IPS-18c (cell line): Measurements from ENCODE around the gene TUBD1.
"Not testable (repeated sequence)": the region's sequence is repeated elsewhere in the genome, so short reads cannot be mapped to it uniquely, and the experiment has no call there.

Experiments used
- H3K4me3 ChIP-seq: 2 replicates; pipeline ENCODE4 v1.7.0; 2013; ENCODE audit warnings: low read depth, mild to moderate bottlenecking, low read length, moderate library complexity; ENCODE audit not compliant: insufficient read depth
- H3K9me3 ChIP-seq: one replicate; pipeline ENCODE4 v1.6.1; 2013; ENCODE audit warnings: mild to moderate bottlenecking, low read length, moderate library complexity; ENCODE audit not compliant: control insufficient read depth, insufficient read depth

TUBD1 gene, protein sequence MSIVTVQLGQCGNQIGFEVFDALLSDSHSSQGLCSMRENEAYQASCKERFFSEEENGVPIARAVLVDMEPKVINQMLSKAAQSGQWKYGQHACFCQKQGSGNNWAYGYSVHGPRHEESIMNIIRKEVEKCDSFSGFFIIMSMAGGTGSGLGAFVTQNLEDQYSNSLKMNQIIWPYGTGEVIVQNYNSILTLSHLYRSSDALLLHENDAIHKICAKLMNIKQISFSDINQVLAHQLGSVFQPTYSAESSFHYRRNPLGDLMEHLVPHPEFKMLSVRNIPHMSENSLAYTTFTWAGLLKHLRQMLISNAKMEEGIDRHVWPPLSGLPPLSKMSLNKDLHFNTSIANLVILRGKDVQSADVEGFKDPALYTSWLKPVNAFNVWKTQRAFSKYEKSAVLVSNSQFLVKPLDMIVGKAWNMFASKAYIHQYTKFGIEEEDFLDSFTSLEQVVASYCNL

DNA sequence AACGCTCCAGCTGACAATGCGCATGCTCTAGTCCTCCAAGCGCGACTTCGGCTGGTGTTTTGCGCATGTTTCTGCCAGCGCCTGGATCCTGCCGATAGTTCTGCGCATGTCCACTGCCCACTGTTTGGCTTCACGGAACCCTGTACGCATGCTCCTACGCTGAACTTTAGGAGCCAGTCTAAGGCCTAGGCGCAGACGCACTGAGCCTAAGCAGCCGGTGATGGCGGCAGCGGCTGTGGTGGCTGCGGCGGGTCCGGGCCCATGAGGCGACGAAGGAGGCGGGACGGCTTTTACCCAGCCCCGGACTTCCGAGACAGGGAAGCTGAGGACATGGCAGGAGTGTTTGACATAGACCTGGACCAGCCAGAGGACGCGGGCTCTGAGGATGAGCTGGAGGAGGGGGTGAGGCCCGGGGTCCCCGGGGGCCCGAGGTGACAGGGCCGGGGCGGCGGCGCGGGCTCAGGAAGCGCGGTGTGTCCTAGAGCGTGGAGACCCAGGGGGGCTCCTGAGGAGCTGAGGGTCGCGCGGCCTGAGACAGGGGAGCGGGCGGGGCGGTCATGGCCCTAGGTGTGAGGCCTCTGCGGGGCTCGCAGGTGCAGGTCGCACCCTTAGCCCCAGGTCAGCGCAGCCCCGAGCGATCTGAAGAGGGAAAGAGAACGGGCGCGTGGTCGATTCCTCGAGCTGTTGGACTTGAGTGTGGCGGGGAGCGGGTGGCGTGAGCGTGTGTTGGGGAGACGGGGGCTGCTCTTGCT, at the start of gene TUBD1, which contains the start of gene RPS6KB1:
Gene TUBD1 (minus strand): TSS at position 20 of the 752 bp plus-strand sequence. CDS start 1,941 bp downstream, outside the sequence.
Gene RPS6KB1 (plus strand): TSS at position 198 of the 752 bp plus-strand sequence. CDS start 64 bp downstream, at position 262.
- H3K4me3 ChIP-seq = peak within 1 kb of the TSS; percentile 84

GRCh38 chr17:59941131-59941530, 48.4 kb upstream of the TUBD1 start:
- H3K4me3 ChIP-seq = no peak overlapping the region
- H3K9me3 ChIP-seq = no peaks in the 10 kb centered on the region

More for the DNA sequence above, at the start of gene TUBD1, which contains the start of gene RPS6KB1:
- H3K9me3 ChIP-seq = no peaks in the 10 kb centered on the region

DNA sequence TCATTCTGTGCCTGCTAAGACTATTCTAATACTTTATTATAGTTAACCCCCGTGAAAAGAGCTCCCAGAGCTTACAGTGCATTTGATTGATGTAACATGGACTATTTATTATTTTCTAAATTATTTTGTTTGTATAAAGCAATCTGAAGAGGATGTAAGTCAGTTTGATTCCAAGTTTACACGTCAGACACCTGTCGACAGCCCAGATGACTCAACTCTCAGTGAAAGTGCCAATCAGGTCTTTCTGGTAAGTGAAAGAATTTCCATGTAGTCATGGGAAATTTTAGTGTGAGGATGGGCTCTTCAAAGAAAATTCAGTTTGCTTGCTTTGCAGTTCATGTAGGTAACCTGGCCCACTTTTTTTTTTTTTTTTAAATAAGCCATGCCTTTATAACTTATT, 48.0 kb upstream of the TUBD1 start:
- not testable (repeated sequence) for H3K4me3 ChIP-seq, H3K9me3 ChIP-seq

GRCh38 chr17:59933317-59933716, 40.6 kb upstream of the TUBD1 start:
- not testable (repeated sequence) for H3K4me3 ChIP-seq, H3K9me3 ChIP-seq

- not testable (repeated sequence) for H3K4me3 ChIP-seq
Observed at GRCh38 chr17:59930768-59931167, 38.0 kb upstream of the TUBD1 start.

DNA sequence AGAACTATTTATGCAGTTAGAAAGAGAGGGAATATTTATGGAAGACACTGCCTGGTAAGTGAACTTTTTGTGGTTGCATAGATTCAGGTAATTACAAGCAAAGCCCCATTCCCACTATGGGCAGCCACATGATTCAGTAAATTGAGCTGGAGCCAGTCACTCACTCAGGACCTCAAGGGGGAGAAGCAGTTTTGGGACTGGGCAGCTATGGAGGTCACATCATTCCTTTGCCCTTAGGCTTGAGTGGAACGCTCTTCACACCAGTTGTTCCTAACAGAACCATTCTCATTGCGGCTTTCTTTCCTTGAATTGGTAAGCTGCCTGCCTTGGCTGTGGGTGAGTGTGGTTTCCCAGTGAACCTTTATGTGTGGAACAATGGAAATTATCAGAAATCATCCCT, 37.4 kb upstream of the TUBD1 start:
- H3K9me3 ChIP-seq, H3K4me3 ChIP-seq: not testable (repeated sequence)

More at GRCh38 chr17:59930768-59931167, 38.0 kb upstream of the TUBD1 start:
- not testable (repeated sequence) for H3K9me3 ChIP-seq

- not testable (repeated sequence) for H3K9me3 ChIP-seq, H3K4me3 ChIP-seq
Observed at GRCh38 chr17:59920637-59921036, 27.9 kb upstream of the TUBD1 start.

GRCh38 chr17:59916446-59916845, 23.7 kb upstream of the TUBD1 start:
- Histone ChIP-seq H3K9me3 (no peaks in the 10 kb centered on the region), H3K4me3 (no peak overlapping the region)

- Histone ChIP-seq H3K9me3 (no peaks in the 10 kb centered on the region), H3K4me3 (no peak overlapping the region)
Observed at GRCh38 chr17:59914274-59914854, 21.6 kb upstream of the TUBD1 start.

DNA sequence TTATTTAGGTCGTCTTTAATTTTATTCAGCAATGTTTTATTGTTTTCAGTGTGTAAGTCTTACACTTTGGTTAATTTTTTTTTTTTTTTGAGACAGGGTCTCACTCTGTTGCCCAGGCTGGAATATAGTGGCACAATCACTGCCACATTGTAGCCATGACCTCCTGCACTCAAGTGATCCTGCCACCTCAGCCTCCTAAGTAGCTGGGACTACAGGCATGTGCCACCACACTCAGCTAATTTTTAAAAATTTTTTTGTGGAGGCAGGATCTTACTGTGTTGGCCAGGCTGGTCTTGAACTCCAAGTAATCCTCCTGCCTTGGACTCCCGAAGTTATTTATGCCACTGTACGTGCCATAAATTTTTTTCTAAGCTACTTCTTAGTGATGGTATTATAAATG, 14.7 kb upstream of the TUBD1 start:
- Histone ChIP-seq H3K9me3 (no peaks in the 10 kb centered on the region), H3K4me3 (no peak overlapping the region)

DNA sequence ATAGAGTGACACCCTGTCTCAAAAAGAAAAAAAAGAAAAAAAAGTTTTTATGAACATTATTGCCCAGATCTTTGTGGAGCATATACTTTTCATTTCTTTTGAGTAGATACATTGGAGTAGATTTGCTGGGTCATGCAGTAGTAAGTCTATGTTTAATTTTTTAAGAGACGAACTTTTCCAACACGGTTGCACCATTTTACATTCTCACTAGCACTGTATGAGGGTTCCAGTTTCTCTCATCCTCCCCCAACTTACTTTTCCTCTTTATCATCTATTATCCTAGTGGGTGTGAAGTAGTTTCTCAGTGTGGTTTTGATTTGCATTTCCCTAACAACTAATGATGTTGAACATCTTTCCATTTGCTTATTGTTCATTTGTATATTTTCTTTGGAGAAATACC, 10.7 kb upstream of the TUBD1 start:
- Histone ChIP-seq H3K4me3 (no peak overlapping the region), H3K9me3 (no peaks in the 10 kb centered on the region)

DNA sequence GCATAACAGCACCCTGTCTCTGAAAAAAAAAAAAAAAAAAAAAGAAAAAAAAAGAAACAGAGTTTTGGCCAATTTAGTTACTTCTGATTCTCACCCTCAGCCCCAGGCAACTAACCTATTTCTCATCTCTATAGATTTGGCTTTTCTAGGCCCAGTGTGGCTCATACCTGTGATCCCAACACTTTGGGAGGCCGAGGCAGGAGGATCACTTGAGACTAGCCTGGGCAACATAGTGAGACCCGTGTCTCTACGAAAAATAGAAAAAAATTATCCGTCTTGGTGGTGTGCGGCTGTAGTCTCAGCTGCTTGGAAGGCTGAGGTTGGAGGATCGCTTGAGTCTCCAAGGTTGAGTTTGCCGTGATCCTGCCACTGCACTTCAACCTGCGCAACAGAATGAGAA, 8.9 kb upstream of the TUBD1 start:
- H3K4me3 ChIP-seq = no peak overlapping the region
- H3K9me3 ChIP-seq = no peaks in the 10 kb centered on the region

- H3K9me3 ChIP-seq = no peaks in the 10 kb centered on the region
- H3K4me3 ChIP-seq = no peak overlapping the region
Observed at GRCh38 chr17:59899099-59899498, 6.4 kb upstream of the TUBD1 start.

- H3K9me3 ChIP-seq = no peaks in the 10 kb centered on the region
- no peak overlapping the region for H3K4me3 ChIP-seq
Observed at GRCh38 chr17:59897090-59897489, 4.3 kb upstream of the TUBD1 start.

DNA sequence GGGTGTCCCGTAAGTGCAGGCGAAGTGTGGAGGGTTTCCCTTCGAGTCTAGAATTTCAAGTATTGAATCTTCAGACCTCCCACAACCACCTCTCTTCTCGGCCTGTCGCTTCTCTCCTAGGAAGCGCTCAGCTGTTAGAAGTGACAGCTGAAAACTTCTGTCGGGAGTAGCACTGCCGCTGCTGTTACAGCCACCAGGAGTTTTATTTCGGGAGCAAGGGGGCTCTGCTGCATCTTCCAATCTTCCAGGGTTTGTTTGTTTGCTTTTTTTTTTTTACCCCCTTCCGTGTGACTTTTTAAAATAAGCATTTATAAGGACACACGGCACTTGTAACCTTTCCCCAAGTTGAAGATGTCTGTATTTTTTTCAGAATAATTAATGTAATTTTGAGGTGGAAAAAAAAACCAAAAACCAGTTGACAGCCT, 945 bp upstream of the TUBD1 start:
- H3K4me3 ChIP-seq = peak overlapping the region; percentile 84
- no peaks in the 10 kb centered on the region for H3K9me3 ChIP-seq

DNA sequence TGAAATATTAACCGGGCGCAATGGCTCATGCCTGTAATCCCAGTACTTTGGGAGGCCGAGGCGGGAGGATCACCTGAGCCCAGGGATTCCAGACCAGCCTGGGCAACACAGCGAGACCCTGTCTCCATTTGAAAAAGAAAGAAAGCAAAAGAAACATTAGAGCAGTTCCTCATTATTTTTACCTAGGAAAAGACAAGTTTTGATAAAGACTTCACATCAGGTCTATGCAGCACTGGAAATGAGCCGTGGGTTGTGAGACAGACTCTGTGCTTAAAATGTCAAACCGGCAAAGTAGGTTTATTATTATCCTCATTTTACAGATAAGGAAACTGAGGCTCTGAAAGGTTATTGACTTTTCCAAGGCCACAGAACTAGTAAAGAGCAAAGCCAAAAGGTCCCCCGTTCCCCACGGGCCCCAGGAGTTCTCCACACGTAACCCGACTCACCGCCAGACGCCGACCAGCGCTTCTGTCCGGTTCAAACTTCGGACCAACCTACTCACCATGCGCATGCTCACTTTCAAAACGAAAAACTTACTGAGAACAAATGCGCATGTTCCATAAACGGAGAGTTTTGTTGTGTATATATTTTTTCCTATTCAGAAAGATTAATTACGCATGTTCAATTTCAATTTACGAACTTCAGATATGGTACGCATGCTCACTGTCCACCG, 356 bp downstream of the TUBD1 start:
- Histone ChIP-seq H3K9me3 (no peaks in the 10 kb centered on the region), H3K4me3 (peak overlapping the region; percentile 84)

GRCh38 chr17:59890720-59891119, 2.0 kb downstream of the TUBD1 start:
- Histone ChIP-seq H3K9me3 (no peaks in the 10 kb centered on the region), H3K4me3 (no peak overlapping the region)
